ENCODE results near the gene SELENOK.

GRCh38 chr3:53860196-53860595, 31.5 kb downstream of the SELENOK start:
- TF ChIP-seq CTCF (conservative IDR thresholded peaks at IDR 0.05; ENCODE audit: low read length) (no peak), EZH2phosphoT487 (IDR thresholded peaks at IDR 0.05; ENCODE audit: borderline replicate concordance) (no peak)
